PFSK-1 (cell line): ENCODE results near the gene EEF1AKMT2.

Experiments
- POLR2AphosphoS5 ChIP-seq: IDR thresholded peaks from 2 replicates; pipeline ENCODE4 v1.6.1; 2012; ENCODE audit warnings: low read depth, mild to moderate bottlenecking, control low read depth, low read length, moderate library complexity
- TF ChIP-seq, protein P1 (sequence below), 2 experiments: IDR thresholded peaks; 2 replicates each; pipeline versions ENCODE4 v1.6.1 to v1.8.0; 2011 to 2012; ENCODE audit warnings: low read depth in 2 of 2, low read length in 2 of 2, control low read depth in 1 of 2, inconsistent platforms in 1 of 2, mild to moderate bottlenecking in 1 of 2, moderate library complexity in 1 of 2; ENCODE audit not compliant: insufficient read depth in 1 of 2

DNA sequence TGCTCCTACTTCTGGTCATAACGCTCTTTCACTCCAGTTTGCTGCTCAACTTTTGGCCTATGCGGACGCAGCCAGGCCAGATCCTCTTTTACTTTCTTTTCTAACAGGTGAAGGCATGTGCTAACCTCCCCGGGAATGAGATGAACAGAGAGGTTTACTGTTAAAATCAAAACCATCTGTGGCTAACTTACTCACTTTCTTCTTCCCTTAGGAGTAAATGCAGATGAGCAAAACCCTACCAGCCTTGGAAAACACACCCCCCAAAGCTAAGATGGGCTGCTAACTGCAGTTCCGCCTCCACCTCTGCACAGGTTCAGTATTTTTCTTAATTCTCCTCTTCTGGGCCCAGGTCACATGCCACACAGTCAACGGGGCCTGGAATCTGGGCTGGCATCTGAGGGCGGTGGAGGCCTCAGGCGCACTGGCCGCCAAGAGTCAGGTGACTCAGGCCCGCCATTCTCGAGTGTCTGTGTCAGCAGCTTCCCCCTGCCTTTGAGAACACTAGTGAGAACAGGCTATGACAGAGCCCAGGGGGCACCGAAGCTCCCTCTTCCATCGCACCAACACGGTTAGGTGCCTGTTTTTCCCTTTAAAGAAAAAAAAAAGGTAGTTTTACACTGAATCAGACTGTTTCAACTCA is 58.6 kb downstream of the EEF1AKMT2 start:
- no peak for TF ChIP-seq POLR2AphosphoS5
- TF ChIP-seq, protein P1, sequence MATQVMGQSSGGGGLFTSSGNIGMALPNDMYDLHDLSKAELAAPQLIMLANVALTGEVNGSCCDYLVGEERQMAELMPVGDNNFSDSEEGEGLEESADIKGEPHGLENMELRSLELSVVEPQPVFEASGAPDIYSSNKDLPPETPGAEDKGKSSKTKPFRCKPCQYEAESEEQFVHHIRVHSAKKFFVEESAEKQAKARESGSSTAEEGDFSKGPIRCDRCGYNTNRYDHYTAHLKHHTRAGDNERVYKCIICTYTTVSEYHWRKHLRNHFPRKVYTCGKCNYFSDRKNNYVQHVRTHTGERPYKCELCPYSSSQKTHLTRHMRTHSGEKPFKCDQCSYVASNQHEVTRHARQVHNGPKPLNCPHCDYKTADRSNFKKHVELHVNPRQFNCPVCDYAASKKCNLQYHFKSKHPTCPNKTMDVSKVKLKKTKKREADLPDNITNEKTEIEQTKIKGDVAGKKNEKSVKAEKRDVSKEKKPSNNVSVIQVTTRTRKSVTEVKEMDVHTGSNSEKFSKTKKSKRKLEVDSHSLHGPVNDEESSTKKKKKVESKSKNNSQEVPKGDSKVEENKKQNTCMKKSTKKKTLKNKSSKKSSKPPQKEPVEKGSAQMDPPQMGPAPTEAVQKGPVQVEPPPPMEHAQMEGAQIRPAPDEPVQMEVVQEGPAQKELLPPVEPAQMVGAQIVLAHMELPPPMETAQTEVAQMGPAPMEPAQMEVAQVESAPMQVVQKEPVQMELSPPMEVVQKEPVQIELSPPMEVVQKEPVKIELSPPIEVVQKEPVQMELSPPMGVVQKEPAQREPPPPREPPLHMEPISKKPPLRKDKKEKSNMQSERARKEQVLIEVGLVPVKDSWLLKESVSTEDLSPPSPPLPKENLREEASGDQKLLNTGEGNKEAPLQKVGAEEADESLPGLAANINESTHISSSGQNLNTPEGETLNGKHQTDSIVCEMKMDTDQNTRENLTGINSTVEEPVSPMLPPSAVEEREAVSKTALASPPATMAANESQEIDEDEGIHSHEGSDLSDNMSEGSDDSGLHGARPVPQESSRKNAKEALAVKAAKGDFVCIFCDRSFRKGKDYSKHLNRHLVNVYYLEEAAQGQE (IDR thresholded peaks at IDR 0.05; ENCODE audit: insufficient read depth in 1 of 2, low read depth in 2 of 2, low read length in 2 of 2) = no peak
